CD4-positive, alpha-beta memory T cell (primary cell): ENCODE measurements around the gene CCNE1. TPM values are rescaled to one million over a fixed set of nuclear protein-coding genes. Genes with fewer than 3 reads are reported as not detected.

Experiments used
- CTCF ChIA-PET: fragments of 350-600 bp; sonication (Branson Sonifier 250); formaldehyde crosslinking; loops from one replicate; lab custom pipeline; 2021; ENCODE audit warnings: inconsistent platforms; ENCODE audit not compliant: partially characterized antibody; lab: Charles Lee
- POLR2A ChIA-PET: fragments of 350-600 bp; sonication (Branson Sonifier 250); formaldehyde crosslinking; loops from one replicate; lab custom pipeline; 2021; ENCODE audit not compliant: partially characterized antibody; lab: Charles Lee
- DNase-seq, 5 donors: peaks; one replicate each; pipeline versions ENCODE4 v3.0.0 to v3.0.0-alpha.2; 2020 to 2022; ENCODE audit warnings: mixed read lengths in 1 of 5
- H3K27ac ChIP-seq: one replicate; pipeline ENCODE4 v1.7.0; 2013; ENCODE audit warnings: low read depth, low read length
- H3K27me3 ChIP-seq: 2 replicates; pipeline ENCODE4 v1.7.0; 2013; ENCODE audit warnings: mild to moderate bottlenecking, low read length, moderate library complexity; ENCODE audit not compliant: insufficient read depth
- H3K36me3 ChIP-seq: 2 replicates; pipeline ENCODE4 v1.7.0; 2013; ENCODE audit warnings: mild to moderate bottlenecking, low read length, moderate library complexity; ENCODE audit not compliant: insufficient read depth
- H3K4me1 ChIP-seq: 2 replicates; pipeline ENCODE4 v1.7.0; 2013; ENCODE audit warnings: mild to moderate bottlenecking, low read length, moderate library complexity; ENCODE audit not compliant: insufficient read depth
- H3K4me3 ChIP-seq, 2 donors: one replicate each; pipeline ENCODE4 v1.7.0; 2013; ENCODE audit warnings: low read length in 2 of 2, mild to moderate bottlenecking in 1 of 2
- H3K9me3 ChIP-seq, 2 donors: one replicate each; pipeline ENCODE4 v1.7.0; 2013; ENCODE audit warnings: low read length in 2 of 2, control low read depth in 1 of 2; ENCODE audit not compliant: control insufficient read depth in 1 of 2
- H3K27ac Mint-ChIP-seq, 7 donors: one replicate each; pipeline ENCODE4 v1.8.0; 2020 to 2021; ENCODE audit warnings: mixed read lengths in 7 of 7, mild to moderate bottlenecking in 6 of 7, inconsistent platforms in 3 of 7, moderate library complexity in 3 of 7
- H3K27me3 Mint-ChIP-seq, 2 donors: one replicate each; pipeline ENCODE4 v1.8.0; 2020 to 2021; ENCODE audit warnings: mixed read lengths in 2 of 2
- H3K36me3 Mint-ChIP-seq, 2 donors: one replicate each; pipeline ENCODE4 v1.8.0; 2020 to 2021; ENCODE audit warnings: mixed read lengths in 2 of 2, inconsistent platforms in 1 of 2, mild to moderate bottlenecking in 1 of 2
- H3K4me1 Mint-ChIP-seq, 4 donors: one replicate each; pipeline ENCODE4 v1.8.0; 2020 to 2021; ENCODE audit warnings: mixed read lengths in 4 of 4, mild to moderate bottlenecking in 1 of 4
- H3K4me3 Mint-ChIP-seq, 8 donors: one replicate each; pipeline ENCODE4 v1.8.0; 2020 to 2021; ENCODE audit warnings: mixed read lengths in 8 of 8, mild to moderate bottlenecking in 7 of 8, moderate library complexity in 6 of 8, inconsistent platforms in 3 of 8
- H3K9me3 Mint-ChIP-seq, 8 donors: one replicate each; pipeline ENCODE4 v1.8.0; 2020 to 2021; ENCODE audit warnings: mixed read lengths in 8 of 8, mild to moderate bottlenecking in 5 of 8, inconsistent platforms in 3 of 8, moderate library complexity in 1 of 8
- intact Hi-C: fragments of 100-400 bp; cut with micrococcal nuclease; formaldehyde crosslinking; loops from one replicate; pipeline ENCODE4 v1.15.1; 2023
- polyA plus RNA-seq, 2 donors: library from polyadenylated mRNA; unstranded; fragments of 300-500 nt; fragmentation: Illumina TruSeq; gene quantifications; one replicate each; pipeline ENCODE4 v1.2.3, GENCODE V29; 2021
- total RNA-seq, 2 experiments: library from RNA; stranded (reverse); gene quantifications; one replicate each; pipeline ENCODE4 v1.2.3, GENCODE V29; 2021

CCNE1 gene
- total and polyA plus RNA-seq, 4 experiments from 2014 or later: 0.50 to 3.4 (median 1.9) TPM

GRCh38 chr19:29850482-29850881, 38.7 kb downstream of the CCNE1 start:
- no peaks in the 10 kb centered on the region for H3K27me3 ChIP-seq
- H3K27ac ChIP-seq: no peak overlapping the region
- H3K4me3 ChIP-seq: no peak overlapping the region
- H3K27ac Mint-ChIP-seq: no peak overlapping the region
- H3K4me1 Mint-ChIP-seq: peaks cover 5 to 7% (median 6%) of the 10 kb centered on the region in 4 donors
- H3K4me1 ChIP-seq: peaks cover 6% of the 10 kb centered on the region
- H3K36me3 ChIP-seq: no peaks in the 10 kb centered on the region
- H3K36me3 Mint-ChIP-seq: no peaks in the 10 kb centered on the region
- ChIA-PET CTCF (interaction anchor here (0.7 to 1.1 kb wide), 6 partner anchors 22 to 241 kb away, joined by 3 to 6 read pairs (median 3); no protein-coding TSS in a partner anchor), POLR2A (no interaction called here)
- H3K9me3 Mint-ChIP-seq: peaks cover 0 to 1% (median 0%) of the 10 kb centered on the region in 8 donors
- intact Hi-C loops: no loop called here
- H3K27me3 Mint-ChIP-seq: peaks cover 3 to 5% of the 10 kb centered on the region in 2 donors
- no peak overlapping the region for H3K4me3 Mint-ChIP-seq
- DNase-seq: no peak
- H3K9me3 ChIP-seq: no peaks in the 10 kb centered on the region

- H3K4me1 ChIP-seq: no peaks in the 10 kb centered on the region
- peak overlapping the region in 1 of 7 donors; percentile 33 for H3K27ac Mint-ChIP-seq
- no peaks in the 10 kb centered on the region for H3K27me3 ChIP-seq
- POLR2A ChIA-PET: no interaction called here
- H3K9me3 ChIP-seq: no peaks in the 10 kb centered on the region
- H3K27me3 Mint-ChIP-seq: peaks cover 5 to 7% of the 10 kb centered on the region in 2 donors
- H3K36me3 ChIP-seq: no peaks in the 10 kb centered on the region
- no peaks in the 10 kb centered on the region for H3K9me3 Mint-ChIP-seq
- CTCF ChIA-PET: interaction anchor here (0.7 to 1.4 kb wide), 3 partner anchors 20 to 92 kb away, joined by 3 read pairs; no protein-coding TSS in a partner anchor
- no peak overlapping the region for H3K27ac ChIP-seq
- no peak overlapping the region for H3K4me3 Mint-ChIP-seq
- DNase-seq: no peak
- no peak overlapping the region for H3K4me3 ChIP-seq
- H3K36me3 Mint-ChIP-seq: no peaks in the 10 kb centered on the region
- intact Hi-C loops: no loop called here
- H3K4me1 Mint-ChIP-seq: no peaks in the 10 kb centered on the region
Observed at GRCh38 chr19:29851769-29852521, 40.2 kb downstream of the CCNE1 start.

GRCh38 chr19:29854033-29854432, 42.2 kb downstream of the CCNE1 start:
- no peak for DNase-seq
- Mint-ChIP-seq H3K4me1 (no peaks in the 10 kb centered on the region), H3K4me3 (no peak overlapping the region), H3K27me3 (peaks cover 5 to 10% of the 10 kb centered on the region in 2 donors), H3K27ac (no peak overlapping the region), H3K36me3 (no peaks in the 10 kb centered on the region), H3K9me3 (no peaks in the 10 kb centered on the region)
- POLR2A ChIA-PET: interaction anchor here (1.0 kb wide), 1 partner anchor 87 kb away, joined by 3 read pairs; no protein-coding TSS in a partner anchor
- no peaks in the 10 kb centered on the region for H3K27me3 ChIP-seq
- H3K4me1 ChIP-seq: no peaks in the 10 kb centered on the region
- CTCF ChIA-PET: interaction anchor here (0.6 to 1.6 kb wide), 3 partner anchors 9 to 94 kb away, joined by 3 to 6 read pairs (median 3); no protein-coding TSS in a partner anchor
- no peaks in the 10 kb centered on the region for H3K9me3 ChIP-seq
- no peak overlapping the region for H3K4me3 ChIP-seq
- intact Hi-C loops: no loop called here
- H3K27ac ChIP-seq: no peak overlapping the region
- H3K36me3 ChIP-seq: no peaks in the 10 kb centered on the region

- H3K9me3 Mint-ChIP-seq: no peaks in the 10 kb centered on the region
- Histone ChIP-seq H3K27me3 (no peaks in the 10 kb centered on the region), H3K4me1 (no peaks in the 10 kb centered on the region), H3K36me3 (no peaks in the 10 kb centered on the region), H3K4me3 (no peak overlapping the region), H3K9me3 (no peaks in the 10 kb centered on the region), H3K27ac (no peak overlapping the region)
- H3K4me1 Mint-ChIP-seq: no peaks in the 10 kb centered on the region
- no peak overlapping the region for H3K4me3 Mint-ChIP-seq
- POLR2A ChIA-PET: no interaction called here
- DNase-seq: no peak
- CTCF ChIA-PET: interaction anchor here (1.1 to 1.4 kb wide), 2 partner anchors 18 to 95 kb away, joined by 3 to 6 read pairs; no protein-coding TSS in a partner anchor
- H3K36me3 Mint-ChIP-seq: no peaks in the 10 kb centered on the region
- no peak overlapping the region for H3K27ac Mint-ChIP-seq
- peaks cover 5 to 10% of the 10 kb centered on the region in 2 donors for H3K27me3 Mint-ChIP-seq
- intact Hi-C loops: no loop called here
Observed at GRCh38 chr19:29855087-29855486, 43.3 kb downstream of the CCNE1 start.

GRCh38 chr19:29855741-29856500, 44.1 kb downstream of the CCNE1 start:
- Histone ChIP-seq H3K4me3 (no peak overlapping the region), H3K9me3 (no peaks in the 10 kb centered on the region), H3K27ac (no peak overlapping the region), H3K27me3 (no peaks in the 10 kb centered on the region), H3K4me1 (no peaks in the 10 kb centered on the region), H3K36me3 (no peaks in the 10 kb centered on the region)
- no peaks in the 10 kb centered on the region for H3K9me3 Mint-ChIP-seq
- H3K4me1 Mint-ChIP-seq: no peaks in the 10 kb centered on the region
- no peaks in the 10 kb centered on the region for H3K36me3 Mint-ChIP-seq
- CTCF ChIA-PET: interaction anchor here (1.1 to 4.3 kb wide), 4 partner anchors 12 to 96 kb away, joined by 3 to 25 read pairs (median 4); no protein-coding TSS in a partner anchor
- no peak for DNase-seq
- intact Hi-C loops: no loop called here
- H3K27ac Mint-ChIP-seq: no peak overlapping the region
- H3K4me3 Mint-ChIP-seq: no peak overlapping the region
- peaks cover 5 to 13% of the 10 kb centered on the region in 2 donors for H3K27me3 Mint-ChIP-seq
- POLR2A ChIA-PET: no interaction called here

- H3K4me3 ChIP-seq: no peak overlapping the region
- H3K9me3 ChIP-seq: no peaks in the 10 kb centered on the region
- ChIA-PET POLR2A (interaction anchor here (0.8 to 1.4 kb wide), 3 partner anchors 13 to 27 kb away, joined by 3 to 8 read pairs (median 4); no protein-coding TSS in a partner anchor), CTCF (interaction anchor here (0.6 to 4.3 kb wide), 20 partner anchors 10 to 251 kb away, joined by 3 to 25 read pairs (median 5); partner anchors contain the start of genes C19orf12 and POP4)
- no peaks in the 10 kb centered on the region for H3K4me1 ChIP-seq
- H3K27me3 ChIP-seq: no peaks in the 10 kb centered on the region
- peak in 4 of 5 donors; percentile 25 to 42 (median 32) for DNase-seq
- H3K4me1 Mint-ChIP-seq: no peaks in the 10 kb centered on the region
- intact Hi-C loops: no loop called here
- no peak overlapping the region for H3K27ac ChIP-seq
- no peaks in the 10 kb centered on the region for H3K36me3 Mint-ChIP-seq
- no peak overlapping the region for H3K4me3 Mint-ChIP-seq
- H3K36me3 ChIP-seq: no peaks in the 10 kb centered on the region
- H3K27ac Mint-ChIP-seq: no peak overlapping the region
- H3K9me3 Mint-ChIP-seq: no peaks in the 10 kb centered on the region
- peaks cover 11 to 14% of the 10 kb centered on the region in 2 donors for H3K27me3 Mint-ChIP-seq
Observed at GRCh38 chr19:29858000-29858596, 46.3 kb downstream of the CCNE1 start.
